C4-2B (cell line): ENCODE measurements around the gene MBD6.
"Not testable (repeated sequence)": the region's sequence is repeated elsewhere in the genome, so short reads cannot be mapped to it uniquely, and the experiment has no call there.

Experiments used
- ZFX ChIP-seq: fragments of 450-650 bp; IDR thresholded peaks from 2 replicates; pipeline ENCODE4 v1.6.1; 2017
- TF ChIP-seq, protein P1 (sequence below): fragments of 450-650 bp; conservative IDR thresholded peaks from 2 replicates; pipeline ENCODE4 v1.5.1; 2017; ENCODE audit warnings: mild to moderate bottlenecking

DNA sequence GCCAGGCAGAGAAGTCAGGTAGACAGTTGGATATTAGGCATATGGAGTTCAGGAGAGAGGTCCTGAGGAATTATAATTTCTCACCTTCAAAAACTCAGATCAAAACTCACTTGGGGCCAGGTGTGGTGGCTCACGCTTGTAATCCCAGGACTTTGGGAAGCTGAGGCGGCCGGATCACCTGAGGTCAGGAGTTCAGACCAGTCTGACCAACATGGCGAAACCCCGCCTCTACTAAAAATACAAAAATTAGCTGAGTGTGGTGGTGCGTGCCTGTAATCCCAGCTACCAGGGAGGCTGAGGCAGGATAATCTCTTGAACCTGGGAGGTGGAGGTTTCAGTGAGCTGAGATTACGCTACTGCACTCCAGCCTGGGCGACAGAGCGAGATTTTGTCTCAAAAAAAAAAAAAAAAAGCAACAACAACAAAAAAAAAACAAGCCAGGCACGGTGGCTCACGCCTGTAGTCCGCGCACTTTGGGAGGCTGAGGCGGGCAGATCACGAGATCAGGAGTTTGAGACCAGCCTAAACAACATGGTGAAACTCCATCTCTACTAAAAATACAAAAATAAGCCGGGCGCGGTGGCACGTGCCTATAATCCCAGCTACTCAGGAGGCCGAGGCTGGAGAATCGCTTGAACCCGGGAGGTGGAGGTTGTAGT is 20.2 kb upstream of the MBD6 start:
- TF ChIP-seq, protein P1, sequence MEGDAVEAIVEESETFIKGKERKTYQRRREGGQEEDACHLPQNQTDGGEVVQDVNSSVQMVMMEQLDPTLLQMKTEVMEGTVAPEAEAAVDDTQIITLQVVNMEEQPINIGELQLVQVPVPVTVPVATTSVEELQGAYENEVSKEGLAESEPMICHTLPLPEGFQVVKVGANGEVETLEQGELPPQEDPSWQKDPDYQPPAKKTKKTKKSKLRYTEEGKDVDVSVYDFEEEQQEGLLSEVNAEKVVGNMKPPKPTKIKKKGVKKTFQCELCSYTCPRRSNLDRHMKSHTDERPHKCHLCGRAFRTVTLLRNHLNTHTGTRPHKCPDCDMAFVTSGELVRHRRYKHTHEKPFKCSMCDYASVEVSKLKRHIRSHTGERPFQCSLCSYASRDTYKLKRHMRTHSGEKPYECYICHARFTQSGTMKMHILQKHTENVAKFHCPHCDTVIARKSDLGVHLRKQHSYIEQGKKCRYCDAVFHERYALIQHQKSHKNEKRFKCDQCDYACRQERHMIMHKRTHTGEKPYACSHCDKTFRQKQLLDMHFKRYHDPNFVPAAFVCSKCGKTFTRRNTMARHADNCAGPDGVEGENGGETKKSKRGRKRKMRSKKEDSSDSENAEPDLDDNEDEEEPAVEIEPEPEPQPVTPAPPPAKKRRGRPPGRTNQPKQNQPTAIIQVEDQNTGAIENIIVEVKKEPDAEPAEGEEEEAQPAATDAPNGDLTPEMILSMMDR, result not testable (repeated sequence)
- not testable (repeated sequence) for TF ChIP-seq ZFX
